ENCODE data around the gene FOXN3. TPM values are rescaled to one million over a fixed set of nuclear protein-coding genes. Genes with fewer than 3 reads are reported as not detected.

FOXN3 gene
- total RNA-seq, 2 donors from 2014 or later = 46.8 to 72.6 TPM

GRCh38 chr14:89293314-89293916, 123.6 kb downstream of the FOXN3 start:
- no peaks in the 10 kb centered on the region for H3K9me3 ChIP-seq
- H3K4me3 ChIP-seq = no peak overlapping the region
- no peaks in the 10 kb centered on the region for H3K4me1 ChIP-seq
- no peak for DNase-seq
- H3K27me3 ChIP-seq = no peaks in the 10 kb centered on the region
- intact Hi-C loops (cut with DNase I) = no loop called here
- no peak overlapping the region for H3K27ac ChIP-seq
- TF ChIP-seq CTCF (IDR thresholded peaks at IDR 0.05) = no peak
- H3K9ac ChIP-seq (ENCODE audit: low read depth in 2 of 2, low read length in 2 of 2) = no peak overlapping the region
- no peaks in the 10 kb centered on the region for H3K36me3 ChIP-seq

GRCh38 chr14:89292579-89293313, 124.3 kb downstream of the FOXN3 start:
- intact Hi-C loops (cut with DNase I) = no loop called here
- Histone ChIP-seq H3K4me1 (no peaks in the 10 kb centered on the region), H3K36me3 (no peaks in the 10 kb centered on the region), H3K9ac (ENCODE audit: low read depth in 2 of 2, low read length in 2 of 2) (no peak overlapping the region), H3K9me3 (no peaks in the 10 kb centered on the region), H3K27ac (no peak overlapping the region), H3K27me3 (no peaks in the 10 kb centered on the region), H3K4me3 (no peak overlapping the region)
- no peak for DNase-seq
- no peak for TF ChIP-seq CTCF (IDR thresholded peaks at IDR 0.05)

GRCh38 chr14:89291351-89291940, 125.6 kb downstream of the FOXN3 start:
- H3K9ac ChIP-seq (ENCODE audit: low read depth in 2 of 2, low read length in 2 of 2) = no peak overlapping the region
- H3K36me3 ChIP-seq = no peaks in the 10 kb centered on the region
- H3K27me3 ChIP-seq = no peaks in the 10 kb centered on the region
- H3K4me3 ChIP-seq = no peak overlapping the region
- H3K9me3 ChIP-seq = no peaks in the 10 kb centered on the region
- no peak for DNase-seq
- no peaks in the 10 kb centered on the region for H3K4me1 ChIP-seq
- TF ChIP-seq CTCF (IDR thresholded peaks at IDR 0.05) = no peak
- intact Hi-C loops (cut with DNase I) = no loop called here
- H3K27ac ChIP-seq = no peak overlapping the region

GRCh38 chr14:89290813-89291212, 126.2 kb downstream of the FOXN3 start:
- no peaks in the 10 kb centered on the region for H3K36me3 ChIP-seq
- intact Hi-C loops (cut with DNase I) = no loop called here
- H3K9ac ChIP-seq (ENCODE audit: low read depth in 2 of 2, low read length in 2 of 2) = no peak overlapping the region
- H3K27ac ChIP-seq = no peak overlapping the region
- H3K27me3 ChIP-seq = no peaks in the 10 kb centered on the region
- H3K4me3 ChIP-seq = no peak overlapping the region
- no peak for TF ChIP-seq CTCF (IDR thresholded peaks at IDR 0.05)
- H3K9me3 ChIP-seq = no peaks in the 10 kb centered on the region
- H3K4me1 ChIP-seq = no peaks in the 10 kb centered on the region
- DNase-seq = no peak

- Histone ChIP-seq H3K27me3 (no peaks in the 10 kb centered on the region), H3K4me3 (no peak overlapping the region), H3K9ac (ENCODE audit: low read depth in 2 of 2, low read length in 2 of 2) (no peak overlapping the region), H3K36me3 (no peaks in the 10 kb centered on the region), H3K4me1 (no peaks in the 10 kb centered on the region), H3K27ac (no peak overlapping the region), H3K9me3 (no peaks in the 10 kb centered on the region)
- intact Hi-C loops (cut with DNase I) = no loop called here
- no peak for DNase-seq
- TF ChIP-seq CTCF (IDR thresholded peaks at IDR 0.05) = no peak
These were observed 127.6 kb downstream of the FOXN3 start for GRCh38 chr14:89289477-89289876.

Data from colonic mucosa (tissue), 4 donors.